Activated T-cell treated with anti-CD3 and anti-CD28 coated beads, Interleukin-2, amount 50 U/mL, for 72 hours (primary cell): Measurements from ENCODE around the gene CDC6. TPM values are rescaled to one million over a fixed set of nuclear protein-coding genes. Genes with fewer than 3 reads are reported as not detected.
"Not testable (repeated sequence)": the region's sequence is repeated elsewhere in the genome, so short reads cannot be mapped to it uniquely, and the experiment has no call there.

Experiments used
- ATAC-seq, 2 donors: fragments of 150-1000 bp; cut with Tn5 transposase; replicated peaks in 1 of 2; 2 replicates each; pipeline ENCODE4 v1.10.0; 2021; ENCODE audit warnings: moderate library complexity in 2 of 2, mild to moderate bottlenecking in 1 of 2
- DNase-seq, 2 donors: peaks; one replicate each; pipeline ENCODE4 v3.0.0; 2021 to 2022; ENCODE audit warnings: mixed read lengths in 1 of 2
- H3K27ac Mint-ChIP-seq: one replicate; pipeline ENCODE4 v1.8.0; 2022; ENCODE audit warnings: mild to moderate bottlenecking, moderate library complexity, mixed read lengths
- H3K27me3 Mint-ChIP-seq: one replicate; pipeline ENCODE4 v1.8.0; 2022; ENCODE audit warnings: low read depth, mixed read lengths
- H3K36me3 Mint-ChIP-seq, 2 donors: one replicate each; pipeline ENCODE4 v1.8.0; 2022; ENCODE audit warnings: mixed read lengths in 2 of 2, mild to moderate bottlenecking in 1 of 2; ENCODE audit not compliant: insufficient read depth in 2 of 2
- H3K4me1 Mint-ChIP-seq: one replicate; pipeline ENCODE4 v1.8.0; 2022; ENCODE audit warnings: low read depth, mixed read lengths
- H3K4me3 Mint-ChIP-seq, 2 donors: one replicate each; pipeline ENCODE4 v1.8.0; 2022; ENCODE audit warnings: mild to moderate bottlenecking in 2 of 2, mixed read lengths in 2 of 2, moderate library complexity in 2 of 2
- H3K9me3 Mint-ChIP-seq, 2 donors: one replicate each; pipeline ENCODE4 v1.8.0; 2022; ENCODE audit warnings: mixed read lengths in 2 of 2
- total RNA-seq, 2 donors: library from RNA; stranded (reverse); gene quantifications; one replicate each; pipeline ENCODE4 v1.2.3, GENCODE V29; 2022

Gene CDC6
- total RNA-seq, 2 donors from 2014 or later = 86.2 to 92.6 TPM

DNA sequence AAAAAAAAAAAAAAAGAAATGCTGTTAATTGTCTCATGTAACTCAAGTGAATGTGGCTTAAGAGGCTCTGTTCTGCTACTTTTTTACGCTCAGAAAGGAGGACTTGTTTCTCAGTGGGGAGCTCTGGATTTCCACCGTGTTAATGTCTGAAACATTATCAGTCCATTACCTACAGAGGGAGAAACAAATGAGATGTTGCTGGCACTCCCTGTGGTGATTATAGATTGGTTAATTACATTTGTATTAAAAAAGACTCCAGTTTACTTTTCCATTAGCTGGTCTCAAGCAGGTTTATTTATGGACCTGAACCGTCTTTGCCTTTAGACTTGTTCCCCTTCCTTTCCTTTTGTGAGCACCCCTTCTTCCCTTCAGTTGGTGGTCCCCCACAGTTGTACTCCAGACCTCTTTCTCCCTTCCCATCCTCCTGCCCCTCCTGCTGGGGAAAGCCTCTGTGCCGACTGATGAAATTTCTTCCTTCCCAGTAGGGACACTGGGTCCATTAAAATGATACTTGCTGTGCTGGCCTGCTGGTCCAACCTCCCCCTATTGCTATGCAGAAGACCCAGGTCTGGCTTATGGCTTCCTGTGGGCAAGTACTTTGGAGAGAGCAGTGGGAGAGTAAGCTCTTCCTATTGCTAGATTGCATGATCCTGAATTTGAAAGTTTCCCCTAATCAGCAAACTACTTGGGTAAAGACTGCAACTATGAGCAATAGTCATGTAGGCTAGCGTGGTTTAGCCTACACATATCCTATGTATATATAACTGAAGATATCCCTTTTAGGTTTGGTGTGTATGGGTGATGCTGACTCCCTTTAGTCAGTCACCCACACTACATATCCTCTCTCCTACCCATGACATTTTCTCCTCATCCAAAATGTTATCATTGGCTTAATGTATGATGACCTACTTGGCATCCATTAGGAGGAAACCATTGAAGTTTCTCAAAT is 8.1 kb downstream of the CDC6 start:
- ATAC-seq = peak; percentile 83 to 86
- Mint-ChIP-seq H3K27ac (peak overlapping the region; percentile 9), H3K36me3 (peaks cover 21 to 65% of the 10 kb centered on the region in 2 donors), H3K4me1 (peaks cover 26% of the 10 kb centered on the region), H3K9me3 (no peaks in the 10 kb centered on the region), H3K27me3 (no peaks in the 10 kb centered on the region), H3K4me3 (peak overlapping the region; percentile 47 to 59)
- no peak for DNase-seq

DNA sequence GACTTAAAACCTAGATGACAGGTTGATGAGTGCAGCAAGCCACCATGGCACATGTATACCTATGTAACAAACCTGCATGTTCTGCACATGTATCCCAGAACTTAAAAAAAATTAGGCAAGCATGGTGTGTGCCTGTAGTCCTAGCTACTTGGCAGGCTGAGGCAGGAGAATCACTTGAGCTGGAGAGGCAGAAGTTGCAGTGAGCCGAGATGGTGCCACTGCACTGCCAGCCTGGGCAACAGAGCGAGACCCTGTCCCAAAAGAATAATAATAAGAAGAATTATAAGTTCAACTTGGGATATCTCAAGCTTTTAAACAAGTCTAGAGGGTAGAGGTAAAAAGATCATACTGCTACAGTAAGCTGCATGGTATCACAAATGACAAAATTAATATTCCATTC is 9.8 kb downstream of the CDC6 start:
- H3K27ac Mint-ChIP-seq = no peak overlapping the region
- no peak overlapping the region for H3K4me3 Mint-ChIP-seq
- no peak for ATAC-seq
- no peak for DNase-seq
- H3K36me3 Mint-ChIP-seq = peaks cover 16 to 72% of the 10 kb centered on the region in 2 donors
- peaks cover 26% of the 10 kb centered on the region for H3K4me1 Mint-ChIP-seq
- H3K27me3 Mint-ChIP-seq = no peaks in the 10 kb centered on the region
- H3K9me3 Mint-ChIP-seq = no peaks in the 10 kb centered on the region

DNA sequence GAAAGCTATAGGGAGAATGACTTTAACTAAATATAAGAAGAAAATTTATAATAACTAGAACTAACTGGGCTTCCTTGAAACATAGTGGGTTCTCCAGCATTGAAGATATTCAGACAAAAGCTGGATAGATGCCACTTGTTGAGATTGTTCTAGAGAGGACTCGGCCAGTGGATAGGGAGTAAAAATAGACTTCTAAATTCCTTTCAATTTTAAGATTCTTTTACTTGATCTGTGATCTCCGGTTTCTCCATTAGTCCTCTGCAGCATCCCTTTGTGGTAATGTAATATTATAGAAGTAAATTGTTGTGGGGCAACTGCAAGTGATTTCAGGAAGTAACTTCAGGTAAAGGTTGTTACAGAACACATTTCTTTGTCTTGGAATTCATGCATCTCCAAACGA is 11.0 kb downstream of the CDC6 start:
- Mint-ChIP-seq H3K36me3 (peaks cover 15 to 69% of the 10 kb centered on the region in 2 donors), H3K4me1 (peaks cover 30% of the 10 kb centered on the region), H3K27ac (no peak overlapping the region), H3K9me3 (no peaks in the 10 kb centered on the region), H3K4me3 (no peak overlapping the region), H3K27me3 (no peaks in the 10 kb centered on the region)
- ATAC-seq = no peak
- DNase-seq = no peak

DNA sequence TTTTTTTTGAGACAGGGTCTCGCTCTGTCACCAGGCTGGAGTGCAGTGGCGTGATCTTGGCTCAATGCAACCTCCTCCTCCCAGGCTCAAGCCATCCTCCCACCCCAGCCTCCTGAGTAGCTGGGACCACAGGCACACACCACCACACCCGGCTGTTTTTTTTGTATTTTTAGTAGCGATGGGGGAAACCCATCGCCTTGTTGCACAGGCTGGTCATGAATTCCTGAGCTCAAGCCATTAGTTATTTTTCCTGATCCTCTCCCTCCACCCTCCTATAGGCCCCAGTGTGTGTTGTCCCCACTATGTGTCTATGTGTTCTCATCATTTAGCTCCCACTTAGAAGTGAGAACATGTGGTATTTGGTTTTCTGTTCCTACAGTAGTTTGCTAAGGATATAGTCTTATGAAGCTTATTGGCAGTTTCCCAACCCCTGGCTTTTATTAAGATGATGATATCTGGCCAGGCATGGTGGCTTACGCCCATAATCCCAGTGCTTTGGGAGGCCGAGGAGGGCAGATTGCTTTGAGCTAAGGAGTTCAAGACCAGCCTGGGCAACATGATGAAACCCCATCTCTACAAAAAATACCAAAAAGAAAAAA is 11.6 kb downstream of the CDC6 start:
- not testable (repeated sequence) for H3K9me3 Mint-ChIP-seq, H3K4me3 Mint-ChIP-seq, H3K27ac Mint-ChIP-seq, ATAC-seq, DNase-seq, H3K27me3 Mint-ChIP-seq
- Mint-ChIP-seq H3K36me3 (peaks cover 13 to 71% of the 10 kb centered on the region in 2 donors), H3K4me1 (peaks cover 36% of the 10 kb centered on the region)

DNA sequence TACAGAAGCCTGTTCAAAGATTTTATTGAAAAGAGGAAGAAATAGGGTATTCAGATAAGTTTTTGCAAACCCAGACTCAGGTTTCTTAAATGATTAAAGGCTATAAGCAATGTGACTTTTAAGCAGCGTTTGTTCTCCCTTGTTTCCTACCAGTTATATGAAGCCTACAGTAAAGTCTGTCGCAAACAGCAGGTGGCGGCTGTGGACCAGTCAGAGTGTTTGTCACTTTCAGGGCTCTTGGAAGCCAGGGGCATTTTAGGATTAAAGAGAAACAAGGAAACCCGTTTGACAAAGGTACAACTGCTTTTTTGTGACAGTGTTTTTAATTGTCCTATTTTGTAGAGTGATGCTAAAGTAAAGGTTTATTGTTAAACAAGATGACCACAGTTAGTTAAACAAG is 13.6 kb downstream of the CDC6 start:
- no peaks in the 10 kb centered on the region for H3K9me3 Mint-ChIP-seq
- no peak overlapping the region for H3K4me3 Mint-ChIP-seq
- ATAC-seq (no peak), DNase-seq (no peak)
- H3K36me3 Mint-ChIP-seq = peaks cover 8 to 54% of the 10 kb centered on the region in 2 donors
- H3K27me3 Mint-ChIP-seq = no peaks in the 10 kb centered on the region
- H3K27ac Mint-ChIP-seq = no peak overlapping the region
- peaks cover 22% of the 10 kb centered on the region for H3K4me1 Mint-ChIP-seq

DNA sequence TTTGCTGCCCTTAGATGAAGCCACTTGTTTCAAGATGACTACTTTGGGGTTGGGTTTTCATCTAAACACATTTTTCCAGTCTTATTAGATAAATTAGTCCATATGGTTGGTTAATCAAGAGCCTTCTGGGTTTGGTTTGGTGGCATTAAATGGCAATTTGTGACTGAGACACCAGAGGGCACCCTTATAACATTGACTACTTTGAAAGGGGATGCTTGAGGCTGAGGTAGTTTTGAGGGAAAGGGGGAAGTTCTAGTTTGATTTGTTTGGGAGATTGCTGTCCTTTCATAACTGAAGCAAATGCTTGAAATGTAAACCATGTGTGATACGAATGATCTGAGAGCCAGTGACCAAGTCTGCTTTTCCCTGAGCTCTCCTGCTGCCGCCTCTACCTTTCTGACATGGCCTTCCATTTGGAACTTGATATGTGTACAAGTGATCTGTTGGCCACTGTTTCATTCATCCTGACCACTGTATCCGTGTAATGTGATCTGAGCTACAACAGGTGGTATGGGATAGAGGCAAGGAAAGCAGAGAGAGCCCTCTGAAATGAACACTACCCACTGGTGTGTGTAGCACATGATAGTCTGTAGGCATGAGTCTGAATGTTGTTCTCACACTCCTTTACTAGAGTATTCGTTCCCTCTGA is 15.5 kb downstream of the CDC6 start:
- Mint-ChIP-seq H3K27me3 (no peaks in the 10 kb centered on the region), H3K9me3 (no peaks in the 10 kb centered on the region), H3K27ac (no peak overlapping the region), H3K4me1 (peaks cover 21% of the 10 kb centered on the region), H3K4me3 (no peak overlapping the region), H3K36me3 (peaks cover 4 to 46% of the 10 kb centered on the region in 2 donors)
- peak in 1 of 2 donors; percentile 48 for DNase-seq
- ATAC-seq = peak in 1 of 2 donors; percentile 46

DNA sequence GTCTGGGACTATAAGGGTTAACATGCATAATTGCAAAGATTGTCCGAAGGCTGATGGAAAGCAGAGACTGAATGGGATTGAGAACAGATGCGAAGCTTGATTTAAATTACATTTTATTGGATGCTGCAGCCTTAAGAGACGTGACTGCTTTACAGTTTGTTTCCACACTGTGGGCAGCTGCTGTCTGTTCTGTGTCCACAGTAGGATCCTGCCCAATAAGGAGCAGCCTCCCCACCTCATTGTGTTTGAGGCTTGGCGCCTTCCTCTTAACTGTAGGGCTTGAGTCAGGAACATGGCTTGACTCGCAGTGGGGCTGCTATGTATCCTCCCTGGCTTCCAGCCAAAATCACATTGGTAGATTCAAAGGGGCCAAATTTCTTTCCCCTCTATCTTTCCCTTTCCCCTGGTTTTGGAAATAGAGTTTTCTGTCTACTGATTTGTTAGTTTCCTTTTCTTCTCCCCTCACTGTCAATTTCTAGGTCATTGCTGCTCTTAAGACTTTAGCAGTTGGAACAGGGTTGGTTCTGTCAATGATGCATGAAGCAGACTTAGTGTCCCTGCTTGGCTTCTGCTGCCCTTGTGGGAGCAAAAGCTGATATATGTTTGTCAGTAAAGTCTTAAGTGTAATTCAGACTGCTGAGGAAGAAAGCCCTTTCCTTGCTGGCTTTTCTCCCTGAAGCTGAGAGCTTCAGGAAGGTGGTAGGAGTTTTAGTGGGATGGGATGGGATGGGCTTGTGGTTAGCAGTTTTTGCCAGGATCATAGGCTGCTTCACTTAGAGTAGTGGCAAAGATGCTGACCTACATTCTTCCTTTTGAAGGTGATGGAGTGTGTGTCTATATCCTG is 16.3 kb downstream of the CDC6 start:
- no peak for ATAC-seq
- DNase-seq = no peak
- H3K9me3 Mint-ChIP-seq = no peaks in the 10 kb centered on the region
- H3K4me3 Mint-ChIP-seq = no peak overlapping the region
- H3K27ac Mint-ChIP-seq = no peak overlapping the region
- no peaks in the 10 kb centered on the region for H3K27me3 Mint-ChIP-seq
- H3K36me3 Mint-ChIP-seq = peaks cover 4 to 42% of the 10 kb centered on the region in 2 donors
- peaks cover 21% of the 10 kb centered on the region for H3K4me1 Mint-ChIP-seq

DNA sequence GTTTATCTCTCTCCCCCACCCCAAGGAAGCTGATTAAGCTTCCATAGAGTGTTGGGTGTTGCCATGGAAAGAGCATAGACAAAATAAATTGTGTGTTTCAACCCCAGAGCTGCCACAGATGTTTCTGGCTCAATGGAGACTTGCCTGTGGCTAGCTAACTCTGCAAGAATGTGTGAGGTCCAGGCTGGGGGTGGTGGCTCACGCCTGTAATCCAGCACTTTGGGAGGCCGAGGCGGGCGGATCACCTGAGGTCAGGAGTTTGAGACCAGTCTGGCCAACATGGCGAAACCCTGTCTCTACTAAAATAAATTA is 16.8 kb downstream of the CDC6 start:
- Mint-ChIP-seq H3K36me3 (peaks cover 4 to 38% of the 10 kb centered on the region in 2 donors), H3K4me1 (peaks cover 21% of the 10 kb centered on the region)
- not testable (repeated sequence) for H3K27ac Mint-ChIP-seq, ATAC-seq, H3K9me3 Mint-ChIP-seq, H3K4me3 Mint-ChIP-seq, H3K27me3 Mint-ChIP-seq, DNase-seq

DNA sequence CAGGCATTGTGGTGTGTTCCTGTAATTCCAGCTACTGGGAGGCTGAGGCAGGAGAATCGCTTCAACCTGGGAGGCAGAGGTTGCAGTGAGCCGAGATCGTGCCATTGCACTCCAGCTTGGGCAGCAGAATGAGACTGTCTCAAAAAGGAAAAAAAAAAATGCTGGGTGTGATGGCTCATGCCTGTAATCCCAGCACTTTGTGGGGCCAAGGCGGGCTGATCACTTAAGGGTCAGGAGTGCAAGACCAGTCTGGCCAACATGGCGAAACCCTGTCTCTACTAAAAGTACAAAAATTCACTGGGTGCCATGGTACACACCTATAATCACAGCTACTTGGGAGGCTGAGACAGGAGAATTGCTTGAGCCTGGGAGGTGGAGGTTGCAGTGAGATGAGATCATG is 17.2 kb downstream of the CDC6 start:
- Mint-ChIP-seq H3K36me3 (peaks cover 4 to 35% of the 10 kb centered on the region in 2 donors), H3K4me1 (peaks cover 21% of the 10 kb centered on the region)
- not testable (repeated sequence) for H3K27me3 Mint-ChIP-seq, H3K27ac Mint-ChIP-seq, H3K9me3 Mint-ChIP-seq, ATAC-seq, DNase-seq, H3K4me3 Mint-ChIP-seq

DNA sequence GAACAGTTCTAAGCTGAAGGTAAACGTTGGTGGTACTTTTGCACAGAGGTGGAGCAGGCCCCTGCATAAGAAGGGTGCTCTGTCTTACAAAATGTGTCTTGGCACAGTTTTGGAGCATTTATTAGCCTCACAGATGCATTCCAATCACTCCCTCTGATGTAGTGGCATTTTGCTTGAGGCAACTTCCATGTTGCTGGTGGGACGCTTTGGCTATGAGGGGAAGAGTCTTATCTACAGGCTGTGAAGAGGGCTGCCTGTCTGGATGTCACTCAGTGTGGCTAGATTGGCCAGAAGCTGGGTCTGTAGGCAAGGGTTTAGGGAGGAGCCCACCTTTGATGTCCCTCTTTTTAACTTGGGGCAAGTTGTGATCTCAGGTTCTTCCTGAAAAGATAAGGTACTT is 18.7 kb downstream of the CDC6 start:
- H3K27ac Mint-ChIP-seq = peak overlapping the region; percentile 40
- peak overlapping the region in 1 of 2 donors; percentile 31 for H3K4me3 Mint-ChIP-seq
- no peak for ATAC-seq
- no peak for DNase-seq
- peaks cover 16% of the 10 kb centered on the region for H3K4me1 Mint-ChIP-seq
- no peaks in the 10 kb centered on the region for H3K9me3 Mint-ChIP-seq
- H3K27me3 Mint-ChIP-seq = no peaks in the 10 kb centered on the region
- peaks cover 4 to 23% of the 10 kb centered on the region in 2 donors for H3K36me3 Mint-ChIP-seq

DNA sequence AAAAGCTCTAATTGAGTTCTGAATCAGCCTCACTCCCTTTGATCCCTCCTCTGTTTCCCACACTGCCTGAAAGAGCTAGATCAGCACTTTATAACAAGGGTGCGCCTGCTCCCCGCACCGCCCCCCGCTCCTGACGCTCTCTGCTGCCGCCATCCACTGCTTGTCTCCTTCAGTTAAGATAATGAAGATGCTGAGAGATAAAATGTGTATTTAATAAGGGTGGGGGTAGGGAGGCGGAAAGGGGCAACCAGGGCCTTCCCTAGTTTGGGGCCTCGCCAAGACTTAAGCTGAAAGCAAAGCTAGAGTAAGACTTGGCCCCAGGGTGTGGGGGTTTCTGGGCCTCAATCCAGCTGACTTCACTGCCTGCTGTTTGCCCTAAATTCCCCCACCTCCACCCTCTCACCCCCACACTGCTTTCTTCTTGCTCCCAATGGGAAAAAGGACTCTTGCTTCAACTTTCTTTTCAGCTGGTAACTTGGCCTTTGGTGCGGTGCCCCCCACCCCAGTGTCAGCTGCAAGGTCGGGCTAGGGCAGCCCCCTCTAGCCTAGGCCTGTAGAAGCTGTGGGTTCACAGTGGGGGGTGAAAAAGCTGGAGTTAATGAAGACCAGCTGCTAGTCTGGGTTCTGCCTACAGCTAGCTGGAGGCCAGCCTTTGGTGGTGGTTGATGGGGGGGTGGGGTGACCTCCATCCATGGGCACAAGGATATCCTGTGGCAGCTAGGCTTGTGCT is 19.5 kb downstream of the CDC6 start:
- DNase-seq (no peak), ATAC-seq (peak; percentile 28)
- Mint-ChIP-seq H3K36me3 (peaks cover 4 to 17% of the 10 kb centered on the region in 2 donors), H3K27ac (no peak overlapping the region), H3K4me3 (no peak overlapping the region), H3K4me1 (peaks cover 16% of the 10 kb centered on the region), H3K9me3 (no peaks in the 10 kb centered on the region), H3K27me3 (no peaks in the 10 kb centered on the region)

DNA sequence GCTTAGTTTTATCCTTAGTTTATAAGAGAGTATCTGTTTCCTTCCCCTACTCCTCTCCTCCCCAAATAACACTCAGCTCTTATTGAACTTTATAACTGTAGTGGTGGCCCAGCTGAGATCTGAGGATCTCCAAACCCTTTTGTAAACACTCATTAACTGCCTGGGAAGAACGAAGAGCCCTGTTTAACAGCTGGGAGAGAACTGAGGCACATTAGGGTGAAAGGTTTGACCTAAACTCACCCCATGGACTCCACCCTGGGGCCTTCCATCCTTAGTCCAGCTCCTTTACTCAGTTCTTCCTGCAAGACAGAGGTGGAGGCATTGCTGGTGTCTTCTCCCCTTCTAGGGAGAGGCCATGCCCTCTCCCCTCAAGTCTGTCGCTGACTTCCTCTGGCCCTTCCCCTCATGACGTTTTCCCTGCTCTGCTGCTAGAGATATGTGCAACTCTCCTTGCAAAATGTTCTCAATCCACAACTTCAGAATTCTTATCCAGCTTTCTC is 20.1 kb downstream of the CDC6 start:
- no peak for ATAC-seq
- no peak overlapping the region for H3K4me3 Mint-ChIP-seq
- no peak for DNase-seq
- H3K9me3 Mint-ChIP-seq = no peaks in the 10 kb centered on the region
- peaks cover 4 to 11% of the 10 kb centered on the region in 2 donors for H3K36me3 Mint-ChIP-seq
- peaks cover 11% of the 10 kb centered on the region for H3K4me1 Mint-ChIP-seq
- H3K27me3 Mint-ChIP-seq = no peaks in the 10 kb centered on the region
- H3K27ac Mint-ChIP-seq = no peak overlapping the region
